Activated T-cell treated with anti-CD3 and anti-CD28 coated beads for 48 hours (primary cell): ENCODE results near the gene ITGB5.
"Not testable (repeated sequence)": the region's sequence is repeated elsewhere in the genome, so short reads cannot be mapped to it uniquely, and the experiment has no call there.

Experiments used
- DNase-seq: peaks from one replicate; pipeline ENCODE4 v3.0.0-alpha.2; 2020; ENCODE audit warnings: low read depth

ITGB5 gene

GRCh38 chr3:124837065-124837464 is 50.1 kb downstream of the ITGB5 start:
- DNase-seq = no peak

DNA sequence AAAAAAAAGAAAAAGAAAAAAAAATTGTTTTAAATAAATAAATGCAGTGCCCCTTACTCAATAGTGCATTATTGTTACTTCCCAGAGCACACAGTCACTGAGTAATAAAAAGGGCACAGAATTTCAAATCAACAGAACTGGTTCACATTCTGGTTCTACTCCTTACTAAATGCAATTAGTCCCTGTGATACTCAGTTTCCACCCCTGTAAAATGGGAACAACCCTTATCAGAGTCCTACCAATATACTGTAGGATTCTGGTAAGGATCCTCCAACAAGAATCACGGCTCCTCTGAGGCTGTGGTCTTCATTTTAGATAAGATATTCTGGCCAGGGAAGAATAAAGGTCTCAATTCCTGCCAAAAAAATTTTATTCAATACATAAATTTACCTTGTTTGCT is 50.7 kb downstream of the ITGB5 start:
- DNase-seq = no peak

DNA sequence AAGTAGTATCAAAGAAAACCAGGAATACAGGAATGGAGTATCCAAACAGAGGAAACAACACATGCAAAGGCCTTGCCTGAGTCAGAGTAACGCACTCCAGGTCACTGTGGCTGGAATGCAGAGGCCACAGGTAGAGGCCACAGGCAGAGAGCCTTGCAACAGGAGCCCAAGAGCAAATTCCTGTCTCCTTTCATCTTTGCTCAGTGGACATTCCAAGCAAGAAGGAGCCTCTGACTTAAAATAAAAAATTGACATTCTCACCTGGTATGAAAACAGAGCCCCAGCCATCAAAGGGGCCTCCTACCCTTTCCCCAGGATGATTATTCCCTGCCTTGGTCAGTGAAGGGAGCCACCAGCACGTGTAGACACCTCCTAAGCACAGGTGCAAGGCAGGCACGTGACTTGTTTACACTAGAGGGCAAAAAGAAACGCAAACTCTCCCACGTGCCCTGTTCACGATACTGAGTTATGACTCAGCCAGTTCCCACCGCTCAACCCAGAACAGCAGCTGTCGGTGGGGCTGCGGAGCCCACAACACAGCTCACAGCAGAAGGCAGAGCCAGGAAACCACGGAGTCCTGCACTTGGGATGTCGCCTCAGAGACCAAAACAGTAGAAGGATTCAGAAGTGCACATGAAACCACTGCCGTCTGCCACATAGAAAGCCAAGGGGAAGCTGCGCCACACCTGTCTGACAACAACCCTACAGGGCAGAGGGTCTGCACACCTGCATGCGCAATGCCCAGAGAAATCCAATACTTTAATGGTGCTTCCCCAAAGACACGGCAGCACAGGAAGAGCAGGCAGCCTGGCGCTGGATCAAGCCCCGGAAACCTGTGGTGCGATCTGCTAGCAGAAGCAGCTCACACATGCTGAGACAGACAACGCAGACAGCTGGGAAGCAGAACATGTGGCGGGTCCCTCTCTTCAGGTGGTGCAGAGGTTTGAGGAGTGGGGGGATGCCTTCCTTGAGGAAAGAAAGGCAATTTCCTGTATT is 52.1 kb downstream of the ITGB5 start:
- peak; percentile 21 for DNase-seq

- no peak for DNase-seq
Measured at GRCh38 chr3:124833710-124834332, 53.3 kb downstream of the ITGB5 start.

DNA sequence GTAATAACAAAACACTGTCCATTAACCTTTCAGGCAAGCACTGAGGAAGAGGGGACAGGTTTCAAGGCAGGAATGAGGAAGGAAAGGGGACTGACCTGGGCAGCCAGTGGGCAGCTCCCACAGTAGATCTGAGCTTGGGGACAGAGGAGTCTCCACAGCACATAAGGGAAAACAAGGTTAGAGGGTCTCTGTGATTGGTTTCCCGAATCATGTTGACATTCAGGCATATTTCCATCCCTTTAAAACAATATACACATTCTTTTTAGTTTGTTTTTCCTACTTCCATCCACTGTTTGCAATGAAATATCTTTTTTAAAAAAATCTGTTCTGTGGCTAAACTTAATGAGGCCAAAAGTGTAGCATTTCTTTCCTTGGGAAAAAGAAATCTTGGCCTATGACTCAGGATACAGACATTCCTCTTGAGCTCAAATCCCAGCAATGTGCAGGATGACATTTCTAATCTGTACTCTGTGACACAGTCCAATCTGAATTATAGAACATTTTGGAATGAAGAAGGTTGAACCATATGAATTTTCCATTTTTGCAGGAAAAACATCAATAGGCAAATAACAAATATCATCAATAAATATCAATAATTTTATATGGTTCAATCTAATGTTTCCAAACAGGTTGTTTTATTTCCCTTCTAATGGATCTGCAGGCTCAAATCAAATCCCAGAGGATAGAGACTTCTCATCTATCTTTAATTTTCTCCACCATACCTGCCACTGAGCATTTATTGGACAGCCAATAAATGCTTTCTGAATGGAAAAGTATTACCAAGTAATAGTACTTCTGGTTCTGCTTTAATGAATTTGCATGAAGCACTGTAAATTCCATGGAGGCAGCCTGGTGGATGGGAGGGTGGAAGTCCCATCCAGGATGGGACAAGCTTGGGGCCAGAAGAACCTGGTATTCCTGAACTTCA is 54.1 kb downstream of the ITGB5 start:
- DNase-seq = no peak

- DNase-seq = no peak
Measured at GRCh38 chr3:124831628-124832199, 55.5 kb downstream of the ITGB5 start.

DNA sequence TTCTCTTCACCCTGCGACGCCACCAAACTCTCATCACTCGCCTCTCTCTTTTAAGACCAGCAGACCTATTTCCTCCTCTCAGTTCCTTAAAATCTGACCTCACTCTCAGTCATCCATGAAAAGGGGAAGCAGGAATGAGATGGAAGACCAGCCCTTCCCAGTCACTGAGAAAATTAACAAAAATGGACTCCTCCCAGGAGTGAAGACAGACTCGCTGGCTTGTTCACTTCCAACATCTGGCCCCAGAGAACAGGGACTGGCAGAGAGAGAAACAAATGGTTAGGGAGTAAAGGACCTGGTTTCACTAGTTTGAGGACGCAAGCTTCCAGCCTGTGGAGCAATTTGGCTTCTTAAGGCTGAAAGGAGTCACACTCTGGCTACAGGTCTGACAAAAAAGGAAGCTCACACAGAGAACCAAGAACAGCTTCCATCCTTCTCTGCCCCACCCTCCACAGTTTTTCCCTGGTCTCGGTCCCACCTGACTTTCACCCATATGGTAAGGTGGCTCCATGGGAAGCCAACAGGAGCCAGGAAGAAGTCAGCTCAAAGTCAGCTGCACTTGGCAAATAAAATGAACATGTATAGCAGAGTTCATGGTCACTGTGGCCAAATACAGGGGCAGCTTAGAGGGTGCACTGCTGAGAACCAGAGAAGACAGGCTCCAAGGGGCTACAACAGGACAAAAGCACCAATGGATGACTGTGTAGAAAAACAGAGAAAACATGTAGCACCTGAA is 57.2 kb downstream of the ITGB5 start:
- DNase-seq = no peak

GRCh38 chr3:124829178-124829818 is 57.9 kb downstream of the ITGB5 start:
- no peak for DNase-seq

DNA sequence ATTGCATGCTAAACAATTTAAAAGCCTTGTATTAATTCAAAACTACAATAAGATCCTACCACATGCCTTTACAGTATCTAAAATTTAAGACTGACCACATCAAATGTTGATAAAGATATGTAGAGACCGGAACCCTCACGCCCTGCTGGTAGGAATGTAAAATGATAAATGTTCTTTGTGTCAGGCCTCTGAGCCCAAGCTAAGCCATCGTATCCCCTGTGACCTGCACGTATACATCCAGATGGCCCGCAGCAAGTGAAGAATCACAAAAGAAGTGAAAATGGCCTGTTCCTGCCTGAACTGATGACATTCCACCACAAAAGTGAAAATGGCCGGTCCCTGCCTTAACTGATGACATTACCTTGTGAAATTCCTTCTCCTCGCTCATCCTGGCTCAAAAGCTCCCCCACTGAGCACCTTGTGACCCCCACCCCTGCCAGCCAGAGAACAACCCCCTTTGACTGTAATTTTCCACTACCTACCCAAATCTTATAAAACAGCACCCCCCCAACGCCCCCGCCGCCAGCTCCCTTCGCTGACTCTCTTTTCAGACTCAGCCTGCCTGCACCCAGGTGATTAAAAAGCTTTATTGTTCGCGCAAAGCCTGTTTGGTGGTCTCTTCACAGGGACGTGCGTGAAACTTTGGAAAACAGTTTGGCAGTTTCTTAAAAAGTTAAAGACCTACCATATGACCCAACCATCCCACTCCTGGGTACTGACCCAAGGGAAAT is 59.5 kb downstream of the ITGB5 start:
- not testable (repeated sequence) for DNase-seq

DNA sequence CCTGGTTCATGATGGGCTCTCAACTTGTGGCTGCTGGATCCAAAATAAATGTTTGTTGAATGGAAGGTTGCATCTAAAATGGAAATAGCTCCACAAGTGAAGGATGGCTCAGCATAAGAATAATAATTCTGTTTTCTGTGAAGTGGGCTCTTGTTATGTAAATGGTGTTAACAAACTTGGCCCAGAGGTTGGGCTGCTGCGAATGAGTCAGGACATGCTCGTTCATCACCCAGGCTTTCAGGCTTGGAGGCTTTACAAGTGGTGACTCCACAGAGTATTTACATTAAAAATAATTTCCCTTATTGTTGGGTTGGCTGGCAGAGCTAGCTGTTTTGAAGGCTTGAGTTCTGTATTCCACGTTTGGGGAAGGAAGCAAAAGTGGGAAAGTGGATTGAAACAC is 60.5 kb downstream of the ITGB5 start:
- no peak for DNase-seq

DNA sequence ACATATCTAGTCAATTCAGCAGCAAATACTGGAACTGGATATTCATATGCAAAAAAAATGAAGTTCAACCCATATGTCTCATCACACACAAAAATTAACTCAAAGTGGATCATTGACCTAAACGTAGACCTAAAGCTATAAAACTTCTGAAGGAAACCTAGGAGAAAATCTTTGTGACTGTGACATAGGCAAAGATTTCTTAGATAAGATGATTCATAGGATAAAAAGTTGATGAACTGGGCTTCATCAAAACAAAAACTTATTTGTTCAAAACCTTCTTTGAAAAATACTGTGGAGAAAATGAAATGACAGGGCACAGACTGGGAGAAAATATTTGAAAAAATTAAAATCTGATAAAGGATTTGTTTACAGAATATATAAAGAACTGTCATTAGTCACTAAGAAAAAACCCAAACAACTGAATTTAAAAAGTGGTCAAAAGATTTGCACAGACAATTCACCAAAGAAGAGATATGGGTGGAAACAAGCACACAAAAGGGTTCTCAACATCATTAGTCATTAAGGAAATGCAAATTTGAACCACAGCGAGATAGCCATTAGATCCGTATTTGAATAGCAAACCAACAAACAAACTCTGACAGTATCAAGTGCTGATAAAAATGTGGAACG is 62.8 kb downstream of the ITGB5 start:
- DNase-seq = no peak

DNA sequence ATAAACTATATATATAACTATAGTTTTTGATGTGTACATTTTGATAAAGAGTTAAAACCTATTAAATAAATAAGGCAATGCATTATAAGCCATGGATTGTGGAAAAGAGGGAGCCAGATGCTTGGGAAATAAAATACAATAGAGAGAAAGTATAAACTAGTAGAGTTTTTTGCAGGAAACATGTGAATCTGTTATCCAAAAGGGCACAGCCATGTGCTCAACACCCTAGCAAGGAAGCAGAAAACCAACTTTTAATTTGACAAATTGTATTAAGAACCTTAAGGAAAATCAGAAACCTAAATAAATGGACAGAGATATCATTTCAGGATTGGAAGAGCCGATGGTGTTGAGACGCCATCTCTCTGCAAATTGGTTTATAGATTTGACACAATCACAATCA is 63.5 kb downstream of the ITGB5 start:
- no peak for DNase-seq

- DNase-seq = no peak
Measured at GRCh38 chr3:124823206-124823605, 64.0 kb downstream of the ITGB5 start.

GRCh38 chr3:124821356-124821755 is 65.8 kb downstream of the ITGB5 start:
- no peak for DNase-seq

DNA sequence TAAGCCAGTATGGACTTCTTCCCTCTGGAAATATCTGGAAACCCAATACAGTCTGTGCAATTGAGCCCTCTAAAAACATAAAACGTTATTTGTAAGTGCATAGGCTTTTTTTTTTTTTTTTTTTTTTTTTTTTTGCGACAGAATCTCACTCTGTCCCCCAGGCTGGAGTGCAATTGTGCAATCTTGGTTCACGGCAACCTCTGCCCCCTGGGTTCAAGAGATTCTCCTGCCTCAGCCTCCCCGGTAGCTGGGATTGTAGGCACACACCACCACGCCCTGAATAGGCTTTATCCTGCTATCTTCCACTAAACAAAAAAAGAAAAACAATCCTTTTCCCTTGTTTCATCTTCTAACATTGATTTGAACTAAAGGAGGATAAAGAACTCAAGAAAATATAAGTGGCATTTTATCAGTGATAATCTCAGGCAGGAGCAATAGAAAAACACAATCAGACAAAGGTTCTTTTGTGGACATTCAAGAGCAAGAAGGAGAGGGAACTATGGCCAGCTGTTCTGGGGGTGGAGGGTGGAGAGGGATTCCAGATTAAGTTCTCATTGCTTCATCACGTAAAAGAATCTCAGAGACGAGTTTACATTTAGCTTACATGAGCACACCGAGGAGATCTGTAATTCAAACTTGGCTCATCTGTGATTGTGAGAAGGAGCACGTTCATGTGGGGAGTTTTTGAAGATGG is 68.6 kb downstream of the ITGB5 start:
- no peak for DNase-seq

DNA sequence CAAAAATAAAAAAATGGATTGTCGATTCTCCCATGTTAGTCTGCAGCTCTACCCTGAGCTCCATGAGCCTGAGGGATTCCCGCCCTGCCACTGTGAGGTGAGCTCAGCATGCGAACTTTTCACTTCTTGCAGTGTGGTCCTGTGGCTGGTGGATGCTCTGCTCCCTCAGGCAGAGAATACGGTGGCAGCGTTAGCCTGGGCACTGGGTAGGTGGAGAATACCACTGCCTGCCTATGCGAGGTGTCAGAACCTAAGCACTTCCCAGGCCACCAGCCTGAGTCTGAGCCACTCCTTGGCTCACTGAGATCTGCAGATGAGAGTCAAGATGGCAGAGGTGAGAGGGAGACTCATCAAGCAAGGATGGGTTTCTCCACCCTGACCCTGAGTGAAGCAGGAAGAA is 70.1 kb downstream of the ITGB5 start:
- no peak for DNase-seq

DNA sequence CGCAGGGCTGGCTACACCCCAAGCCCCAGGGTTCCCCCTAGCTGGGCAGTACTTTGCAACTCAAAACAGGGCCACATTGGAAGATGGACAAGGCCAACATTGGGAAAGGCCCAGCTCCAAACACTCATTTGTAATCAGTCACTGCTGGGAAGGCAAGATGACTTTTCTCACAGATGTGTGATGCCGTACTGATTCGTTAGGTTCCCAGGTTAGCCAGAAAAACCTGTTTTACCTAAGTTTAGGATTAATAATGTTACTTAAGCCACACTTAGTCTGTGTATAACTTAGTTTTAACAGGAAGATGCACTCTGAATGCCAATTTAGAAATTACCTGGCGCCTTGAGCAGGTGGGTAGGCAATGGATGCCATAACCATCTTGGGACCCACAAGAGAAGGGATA is 71.0 kb downstream of the ITGB5 start:
- DNase-seq = no peak

DNA sequence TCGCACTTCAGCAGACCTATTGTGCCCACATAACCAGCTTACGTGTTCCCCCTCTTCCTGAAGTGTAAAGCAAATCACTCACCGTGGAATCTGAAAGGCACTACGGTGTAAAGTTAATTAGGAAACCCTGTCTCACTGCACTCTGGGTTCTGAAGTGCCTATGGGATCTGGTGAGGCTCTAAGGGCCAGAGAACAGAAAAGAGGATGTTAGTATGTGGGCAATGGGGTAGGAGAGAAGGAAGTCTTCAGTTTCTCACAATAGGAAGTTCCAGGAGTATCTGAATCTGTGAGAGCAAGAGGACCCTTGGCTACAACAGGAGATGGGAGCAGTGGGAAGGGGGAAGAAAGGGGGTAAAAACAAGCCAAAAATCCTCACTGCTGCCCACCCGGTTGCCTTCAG is 71.4 kb downstream of the ITGB5 start:
- no peak for DNase-seq
